ENCODE data around the gene MSLN.

The MSLN gene

DNA sequence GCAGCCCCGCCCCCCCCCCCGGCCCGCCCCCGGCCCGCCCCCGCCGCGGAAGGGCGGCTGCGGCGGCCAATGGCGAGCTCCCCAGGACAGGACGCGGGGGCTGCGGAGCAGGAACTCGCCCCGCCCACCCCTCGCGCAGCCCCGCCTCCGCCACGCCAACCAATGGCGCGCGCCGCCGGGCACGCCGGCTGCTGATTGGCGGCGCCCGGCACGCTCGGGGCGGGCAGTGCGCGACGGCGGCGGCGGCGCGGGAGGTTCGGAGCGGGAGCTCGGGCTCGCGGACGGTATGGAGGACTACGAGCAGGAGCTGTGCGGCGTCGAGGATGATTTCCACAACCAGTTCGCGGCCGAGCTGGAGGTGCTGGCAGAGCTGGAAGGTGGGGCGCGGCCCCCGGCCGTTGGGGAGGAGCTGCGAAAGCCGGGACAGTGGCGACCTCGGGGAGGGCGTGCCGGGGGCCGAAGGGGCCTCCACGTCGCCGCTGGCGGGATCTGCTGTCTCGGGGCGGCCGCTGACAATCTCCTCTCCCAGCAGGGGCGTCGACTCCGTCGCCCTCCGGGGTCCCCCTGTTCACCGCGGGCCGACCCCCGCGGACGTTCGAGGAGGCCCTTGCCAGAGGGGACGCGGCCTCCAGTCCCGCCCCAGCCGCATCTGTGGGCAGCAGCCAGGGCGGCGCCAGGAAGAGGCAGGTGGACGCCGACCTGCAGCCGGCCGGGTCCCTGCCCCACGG, 28.0 kb downstream of the MSLN start, which contains the start of gene CHTF18:
Gene CHTF18, plus strand, starts transcription at position 222 of the 728 bp plus-strand sequence. Its CDS starts 65 bp downstream, at position 287.
- TF ChIP-seq ZNF274 (IDR thresholded peaks at IDR 0.05; ENCODE audit: low read depth, low read length) = no peak
- peak within 1 kb of the TSS; percentile 94 for H3K4me3 ChIP-seq (ENCODE audit: low read length)

DNA sequence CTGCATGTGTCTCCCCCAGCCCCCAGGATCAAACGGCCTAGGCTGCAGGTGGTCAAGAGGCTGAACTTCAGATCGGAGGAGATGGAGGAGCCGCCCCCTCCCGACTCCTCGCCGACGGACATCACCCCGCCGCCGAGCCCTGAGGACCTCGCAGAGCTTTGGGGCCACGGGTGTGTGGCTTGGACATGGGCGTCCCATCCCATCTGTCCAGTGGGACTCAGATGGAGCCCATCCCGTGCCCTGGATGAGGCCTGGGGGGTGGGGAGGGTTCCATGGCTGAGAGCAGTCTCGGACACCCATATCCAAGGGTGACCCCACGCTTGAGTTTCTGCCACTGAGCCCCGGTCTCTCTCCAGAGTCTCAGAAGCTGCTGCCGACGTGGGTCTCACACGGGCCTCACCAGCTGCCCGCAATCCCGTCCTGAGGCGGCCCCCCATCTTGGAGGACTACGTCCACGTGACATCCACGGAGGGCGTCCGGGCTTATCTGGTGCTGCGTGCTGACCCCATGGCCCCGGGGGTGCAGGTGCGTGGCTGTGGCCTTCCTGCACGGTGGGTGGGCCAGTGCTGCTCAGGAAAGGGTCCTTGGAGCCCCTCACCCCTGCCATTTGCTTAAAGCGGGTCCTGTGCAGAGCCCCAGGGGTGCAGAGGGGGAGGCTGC, 28.8 kb downstream of the MSLN start:
- H3K4me3 ChIP-seq (ENCODE audit: low read length) = peak overlapping the region; percentile 94
- no peak for TF ChIP-seq ZNF274 (IDR thresholded peaks at IDR 0.05; ENCODE audit: low read depth, low read length)

DNA sequence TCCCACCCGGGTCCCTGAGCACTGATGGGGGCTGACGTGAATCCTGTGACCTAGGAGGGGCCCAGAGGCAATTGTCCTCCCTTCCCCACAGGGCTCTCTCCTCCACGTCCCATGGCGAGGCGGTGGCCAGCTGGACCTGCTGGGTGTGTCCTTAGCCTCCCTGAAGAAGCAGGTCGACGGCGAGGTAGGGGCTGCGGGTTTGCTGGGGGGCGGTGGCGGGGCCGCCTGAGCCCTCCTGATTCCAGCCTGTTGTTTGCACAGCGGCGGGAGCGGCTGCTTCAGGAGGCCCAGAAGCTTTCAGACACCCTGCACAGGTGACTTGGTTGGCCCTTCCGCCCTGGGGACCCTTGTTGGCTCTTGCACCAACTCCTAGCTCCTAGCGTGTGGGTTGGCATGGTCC, 29.6 kb downstream of the MSLN start:
- H3K4me3 ChIP-seq (ENCODE audit: low read length) = no peak overlapping the region
- no peak for TF ChIP-seq ZNF274 (IDR thresholded peaks at IDR 0.05; ENCODE audit: low read depth, low read length)

DNA sequence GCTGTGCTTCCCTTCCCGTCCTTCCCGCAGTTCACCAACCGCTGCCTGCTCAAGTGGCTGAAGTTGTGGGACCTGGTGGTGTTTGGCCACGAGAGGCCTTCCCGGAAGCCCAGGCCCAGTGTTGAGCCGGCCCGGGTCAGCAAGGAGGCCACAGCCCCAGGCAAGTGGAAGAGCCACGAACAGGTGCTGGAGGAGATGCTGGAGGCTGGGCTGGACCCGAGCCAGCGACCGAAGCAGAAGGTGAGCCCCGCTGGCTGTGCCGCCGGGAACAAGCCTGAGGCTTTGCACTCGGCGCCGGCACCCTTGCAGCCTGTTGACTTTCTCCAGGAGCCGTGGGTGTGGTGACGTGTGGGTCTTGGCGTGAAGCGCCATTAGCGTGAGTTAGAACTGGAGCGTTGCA, 30.6 kb downstream of the MSLN start:
- no peak for TF ChIP-seq ZNF274 (IDR thresholded peaks at IDR 0.05; ENCODE audit: low read depth, low read length)

DNA sequence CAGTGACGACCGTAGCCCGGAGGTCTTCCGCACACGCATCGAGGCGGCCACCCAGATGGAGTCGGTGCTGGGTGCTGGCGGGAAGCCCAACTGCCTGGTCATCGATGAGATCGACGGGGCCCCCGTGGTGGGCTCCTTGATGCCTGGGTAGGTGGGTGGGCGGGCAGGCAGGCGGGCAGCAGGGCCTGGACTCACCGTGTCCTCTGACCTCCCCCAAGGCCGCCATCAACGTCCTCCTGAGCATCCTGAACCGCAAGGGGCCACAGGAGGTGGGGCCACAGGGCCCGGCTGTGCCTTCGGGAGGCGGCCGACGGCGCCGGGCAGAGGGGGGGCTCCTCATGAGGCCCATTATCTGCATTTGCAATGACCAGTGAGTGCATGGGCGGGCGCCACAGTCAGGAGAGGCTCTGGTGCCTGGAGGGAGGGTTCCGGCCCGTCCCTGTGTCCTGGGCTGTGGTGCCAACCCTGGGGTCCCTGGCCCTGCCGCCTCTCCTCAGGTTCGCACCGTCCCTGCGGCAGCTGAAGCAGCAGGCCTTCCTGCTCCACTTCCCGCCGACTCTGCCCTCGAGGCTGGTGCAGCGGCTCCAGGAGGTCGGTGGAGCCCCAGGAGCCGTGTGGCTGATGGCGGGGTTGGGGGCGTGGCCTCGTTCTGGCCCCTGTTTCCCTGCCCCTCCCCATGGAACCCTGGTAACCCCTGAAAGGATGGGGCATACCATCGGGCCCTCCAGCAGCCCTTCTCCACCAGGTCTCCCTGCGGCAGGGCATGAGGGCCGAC, 31.9 kb downstream of the MSLN start:
- no peak overlapping the region for H3K4me3 ChIP-seq (ENCODE audit: low read length)
- TF ChIP-seq ZNF274 (IDR thresholded peaks at IDR 0.05; ENCODE audit: low read depth, low read length) = no peak

More for the DNA sequence above, 30.6 kb downstream of the MSLN start:
- H3K4me3 ChIP-seq (ENCODE audit: low read length) = no peak overlapping the region

DNA sequence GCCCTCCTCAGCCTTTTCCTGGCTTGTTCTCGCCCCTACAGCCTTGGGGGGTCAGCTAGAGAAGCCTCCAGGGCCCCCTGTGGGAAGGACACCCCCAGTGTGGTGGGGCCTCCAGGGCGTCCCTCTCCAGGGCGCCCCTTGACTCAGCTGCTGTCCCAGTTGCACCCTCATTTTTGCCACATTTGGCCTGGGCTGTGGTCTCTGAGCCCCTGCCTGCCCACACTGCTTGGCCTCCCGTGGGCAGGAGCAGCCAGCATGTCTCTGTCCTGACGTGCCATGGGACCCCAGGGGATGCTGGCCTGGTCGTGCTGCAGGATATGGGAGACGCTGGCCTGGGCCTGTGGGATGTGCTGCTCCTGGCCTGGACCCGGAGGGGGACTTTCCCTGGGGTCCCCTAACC, 32.9 kb downstream of the MSLN start:
- no peak overlapping the region for H3K4me3 ChIP-seq (ENCODE audit: low read length)
- TF ChIP-seq ZNF274 (IDR thresholded peaks at IDR 0.05; ENCODE audit: low read depth, low read length) = no peak

DNA sequence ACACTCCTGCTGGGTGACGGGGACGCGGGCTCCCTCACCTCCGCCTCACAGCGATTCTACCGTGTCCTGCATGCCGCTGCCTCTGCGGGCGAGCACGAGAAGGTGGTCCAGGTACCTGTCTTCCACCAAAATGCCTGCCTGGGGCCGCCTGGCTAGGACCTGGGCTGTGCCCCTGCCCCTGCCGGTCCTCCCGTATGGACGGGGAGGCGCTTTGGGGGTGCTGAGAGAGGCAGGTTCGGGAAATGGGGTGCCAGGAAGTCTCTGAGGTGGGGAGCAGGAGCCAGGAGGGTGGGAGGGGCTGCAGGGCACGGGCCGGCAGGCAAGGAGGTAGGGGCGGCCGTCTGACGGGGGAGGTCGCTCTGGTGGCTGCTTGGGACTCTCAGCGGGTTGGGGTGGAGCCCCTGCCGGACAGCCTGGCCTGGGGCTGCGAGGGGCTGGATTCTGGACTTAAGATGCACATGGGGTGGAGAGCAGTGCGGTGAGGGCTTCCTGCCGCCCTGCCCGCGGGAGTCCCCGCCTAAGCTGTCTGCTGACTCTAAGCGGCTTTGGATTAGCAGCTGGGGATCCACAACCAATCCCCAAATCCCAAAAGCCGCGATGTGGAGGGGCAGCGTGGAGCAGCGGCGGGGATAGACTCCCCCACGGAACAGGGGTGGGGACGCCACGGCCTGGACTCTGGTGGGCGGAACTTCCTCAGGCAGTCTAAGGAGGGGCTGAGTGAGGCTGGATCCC, 33.7 kb downstream of the MSLN start:
- H3K4me3 ChIP-seq (ENCODE audit: low read length) = no peak overlapping the region
- no peak for TF ChIP-seq ZNF274 (IDR thresholded peaks at IDR 0.05; ENCODE audit: low read depth, low read length)

DNA sequence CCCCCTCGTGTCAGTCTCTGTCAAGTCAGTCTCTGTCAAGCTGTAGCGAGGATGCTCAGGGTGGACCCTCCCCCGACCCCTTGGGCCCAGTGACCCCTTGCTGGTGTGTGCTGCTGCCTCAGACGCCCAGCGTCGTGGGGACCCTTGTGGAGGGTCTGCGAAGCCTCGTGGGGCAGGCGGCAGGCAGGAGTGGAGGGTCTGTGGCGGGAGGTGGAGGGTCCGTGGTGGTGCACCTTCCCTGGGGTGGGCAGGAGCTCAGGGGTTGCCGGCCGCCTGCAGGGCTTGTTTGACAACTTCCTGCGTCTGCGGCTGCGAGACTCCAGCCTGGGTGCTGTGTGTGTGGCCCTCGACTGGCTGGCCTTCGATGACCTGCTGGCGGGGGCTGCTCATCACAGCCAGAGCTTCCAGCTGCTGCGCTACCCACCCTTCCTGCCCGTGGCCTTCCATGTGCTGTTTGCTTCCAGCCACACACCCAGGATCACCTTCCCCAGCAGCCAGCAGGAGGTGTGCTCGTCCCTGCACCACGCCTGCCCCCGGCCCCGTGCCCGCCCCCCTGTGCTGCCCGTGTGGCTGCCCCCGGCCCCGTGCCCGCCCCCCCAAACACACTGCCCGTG, 34.4 kb downstream of the MSLN start:
- H3K4me3 ChIP-seq (ENCODE audit: low read length) = no peak overlapping the region
- TF ChIP-seq ZNF274 (IDR thresholded peaks at IDR 0.05; ENCODE audit: low read depth, low read length) = no peak

DNA sequence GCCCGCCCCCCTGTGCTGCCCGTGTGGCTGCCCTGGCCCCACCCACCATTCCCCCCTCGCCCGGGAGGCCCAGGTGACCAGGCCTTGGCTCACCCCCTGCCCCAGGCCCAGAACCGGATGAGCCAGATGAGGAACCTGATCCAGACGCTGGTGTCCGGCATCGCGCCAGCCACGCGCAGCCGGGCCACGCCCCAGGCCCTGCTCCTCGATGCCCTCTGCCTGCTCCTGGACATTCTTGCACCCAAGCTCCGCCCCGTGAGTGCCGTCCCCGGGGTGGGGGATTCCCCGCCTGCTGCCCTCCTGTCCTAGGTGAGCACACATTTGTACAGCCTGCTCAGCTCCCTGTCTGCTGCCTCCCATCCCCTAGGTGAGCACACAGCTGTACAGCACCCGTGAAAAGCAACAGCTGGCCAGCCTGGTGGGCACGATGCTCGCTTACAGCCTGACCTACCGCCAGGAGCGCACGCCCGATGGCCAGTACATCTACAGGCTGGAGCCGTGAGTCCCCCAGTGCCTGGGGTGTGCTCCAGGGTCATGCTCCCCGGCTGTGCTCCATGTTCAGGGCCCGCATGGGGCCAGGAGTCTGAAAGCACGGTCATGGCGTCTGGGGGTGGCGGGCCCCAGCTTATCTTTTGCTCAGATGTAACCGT, 35.2 kb downstream of the MSLN start:
- no peak overlapping the region for H3K4me3 ChIP-seq (ENCODE audit: low read length)
- no peak for TF ChIP-seq ZNF274 (IDR thresholded peaks at IDR 0.05; ENCODE audit: low read depth, low read length)

DNA sequence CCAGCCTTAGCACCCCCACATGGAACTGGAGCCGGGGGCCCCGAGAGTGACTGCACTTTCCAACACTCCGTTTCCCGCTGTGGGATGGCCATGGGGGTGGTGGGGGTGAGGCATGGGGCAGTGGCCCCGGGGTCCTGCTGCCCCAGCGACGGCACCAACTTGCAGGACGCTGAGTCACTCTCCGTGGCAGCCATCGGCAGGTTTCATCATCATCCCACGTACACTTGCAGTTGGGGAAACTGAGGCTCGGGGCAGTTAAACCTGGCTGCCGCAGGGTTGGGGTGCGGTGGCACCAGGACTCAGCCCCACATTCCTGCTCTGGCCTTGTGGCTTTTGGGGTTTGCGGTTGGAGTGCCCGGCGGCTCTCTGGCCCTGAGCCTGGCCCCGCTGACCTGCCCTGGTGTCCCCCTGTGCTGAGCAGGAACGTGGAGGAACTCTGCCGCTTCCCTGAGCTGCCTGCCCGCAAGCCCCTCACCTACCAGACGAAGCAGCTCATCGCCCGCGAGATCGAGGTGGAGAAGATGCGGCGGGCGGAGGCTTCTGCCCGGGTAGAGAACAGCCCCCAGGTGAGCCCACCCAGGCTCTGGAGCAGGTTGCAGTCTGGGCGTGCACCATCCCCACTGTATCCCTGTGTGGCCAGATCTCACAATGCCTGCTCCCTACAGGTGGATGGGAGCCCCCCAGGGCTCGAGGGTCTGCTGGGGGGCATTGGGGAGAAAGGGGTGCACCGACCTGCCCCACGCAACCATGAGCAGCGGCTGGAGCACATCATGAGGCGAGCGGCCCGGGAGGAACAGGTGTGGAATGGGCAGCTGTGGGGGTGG, 36.0 kb downstream of the MSLN start:
- no peak for TF ChIP-seq ZNF274 (IDR thresholded peaks at IDR 0.05; ENCODE audit: low read depth, low read length)
- no peak overlapping the region for H3K4me3 ChIP-seq (ENCODE audit: low read length)

DNA sequence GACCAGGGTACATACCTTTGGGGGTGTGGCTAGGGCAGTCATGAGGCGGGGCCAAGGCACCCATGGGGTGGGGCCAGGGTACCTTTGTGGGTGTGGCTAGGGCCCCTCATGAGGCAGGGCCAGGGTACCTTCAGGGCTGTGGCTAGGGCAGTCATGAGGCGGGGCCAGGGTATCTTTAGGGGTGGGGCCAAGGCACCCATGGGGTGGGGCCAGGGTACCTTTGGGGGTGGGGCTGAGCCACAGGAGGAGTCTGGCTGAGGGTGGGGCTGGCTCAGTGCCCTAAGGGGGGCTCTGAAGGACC, 36.5 kb downstream of the MSLN start:
- TF ChIP-seq ZNF274 (IDR thresholded peaks at IDR 0.05; ENCODE audit: low read depth, low read length) = no peak
- no peak overlapping the region for H3K4me3 ChIP-seq (ENCODE audit: low read length)

DNA sequence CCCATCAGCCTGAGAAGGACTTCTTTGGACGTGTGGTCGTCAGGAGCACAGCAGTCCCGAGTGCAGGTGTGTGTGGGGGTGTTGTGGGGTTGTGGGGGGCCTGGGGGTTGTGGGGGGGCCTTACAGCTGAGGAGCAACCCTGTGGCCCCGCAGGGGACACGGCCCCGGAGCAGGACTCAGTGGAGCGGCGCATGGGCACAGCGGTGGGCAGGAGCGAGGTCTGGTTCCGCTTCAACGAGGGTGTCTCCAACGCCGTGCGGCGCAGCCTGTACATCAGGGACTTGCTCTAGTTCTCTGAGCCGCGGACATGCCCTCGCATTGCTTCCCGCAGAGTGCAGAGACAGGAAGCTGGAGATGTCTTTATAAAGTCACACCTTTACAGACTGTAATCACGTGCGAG, 37.2 kb downstream of the MSLN start:
- no peak overlapping the region for H3K4me3 ChIP-seq (ENCODE audit: low read length)
- TF ChIP-seq ZNF274 (IDR thresholded peaks at IDR 0.05; ENCODE audit: low read depth, low read length) = no peak

DNA sequence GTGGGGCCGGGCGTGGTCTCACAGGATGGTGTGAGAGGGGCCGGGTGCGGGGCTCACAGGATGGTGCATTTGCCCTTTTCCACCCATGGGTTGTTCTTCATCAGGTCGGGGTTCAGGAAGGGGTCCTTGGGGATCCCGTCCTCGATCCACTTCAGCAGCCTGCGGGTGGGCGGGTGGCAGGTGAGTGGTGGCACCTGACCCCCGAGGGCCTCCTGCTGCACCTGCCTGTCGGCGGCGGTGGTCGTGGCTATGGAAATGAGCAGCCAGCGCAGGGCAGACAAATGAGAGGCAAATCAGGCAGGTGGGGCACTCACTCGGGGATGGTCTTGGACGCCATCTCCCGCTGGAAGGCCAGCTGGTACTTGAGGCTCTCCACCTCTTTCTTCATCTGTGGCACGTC, 38.1 kb downstream of the MSLN start:
- TF ChIP-seq ZNF274 (IDR thresholded peaks at IDR 0.05; ENCODE audit: low read depth, low read length) = no peak

More for the DNA sequence above, 38.1 kb downstream of the MSLN start:
- no peak overlapping the region for H3K4me3 ChIP-seq (ENCODE audit: low read length)

All from GM08714 (cell line).